GM19467 (cell line): ENCODE measurements around the gene FOXD4.
A peak's percentile ranks its signal among the peaks of the same experiment; 100 is the strongest.
"Not testable (repeated sequence)": the region's sequence is repeated elsewhere in the genome, so short reads cannot be mapped to it uniquely, and the experiment has no call there.

Experiments used
- ATAC-seq: cut with Tn5 transposase; IDR thresholded peaks from one replicate; pipeline ENCODE4 v1.9.1; 2021; ENCODE audit warnings: mild to moderate bottlenecking, moderate library complexity; ENCODE audit not compliant: unreplicated experiment

Gene FOXD4

DNA sequence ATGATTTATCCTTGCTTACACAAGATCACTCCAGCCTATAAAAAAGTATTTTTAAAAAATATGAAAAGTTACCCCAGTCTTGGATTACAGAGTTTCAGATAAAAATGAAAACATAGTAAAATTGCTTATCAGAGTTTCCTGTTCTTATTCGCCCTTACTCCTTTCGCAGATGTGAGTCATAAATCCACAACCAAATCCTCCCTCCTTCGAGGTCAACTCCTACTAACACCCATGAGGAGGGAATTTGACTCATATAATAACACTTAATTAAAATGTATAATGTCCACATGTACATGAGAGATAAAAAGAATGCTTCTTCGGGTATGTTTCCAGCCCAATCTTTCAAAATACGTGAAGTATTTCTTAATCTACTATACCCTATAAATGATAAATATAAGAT, 23.9 kb downstream of the FOXD4 start:
- ATAC-seq, result not testable (repeated sequence)

DNA sequence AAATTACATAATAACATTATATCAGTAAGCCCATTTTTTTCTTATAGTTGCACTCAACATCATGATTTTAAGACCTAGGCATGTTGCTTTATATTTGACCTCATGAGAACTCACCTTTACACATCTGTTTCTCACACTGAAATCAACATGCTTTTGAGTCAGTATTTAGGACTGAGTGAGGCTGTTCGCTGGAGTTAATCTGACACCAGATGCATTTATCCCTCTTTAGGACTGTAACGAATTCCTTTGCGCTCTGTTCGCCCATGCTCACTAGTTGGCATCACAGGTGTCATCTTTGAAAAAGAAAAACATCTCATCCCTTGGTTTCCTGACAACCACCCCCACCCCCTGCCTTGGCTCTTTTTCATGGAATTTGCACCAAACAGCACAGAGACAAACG, 24.3 kb downstream of the FOXD4 start:
- not testable (repeated sequence) for ATAC-seq

DNA sequence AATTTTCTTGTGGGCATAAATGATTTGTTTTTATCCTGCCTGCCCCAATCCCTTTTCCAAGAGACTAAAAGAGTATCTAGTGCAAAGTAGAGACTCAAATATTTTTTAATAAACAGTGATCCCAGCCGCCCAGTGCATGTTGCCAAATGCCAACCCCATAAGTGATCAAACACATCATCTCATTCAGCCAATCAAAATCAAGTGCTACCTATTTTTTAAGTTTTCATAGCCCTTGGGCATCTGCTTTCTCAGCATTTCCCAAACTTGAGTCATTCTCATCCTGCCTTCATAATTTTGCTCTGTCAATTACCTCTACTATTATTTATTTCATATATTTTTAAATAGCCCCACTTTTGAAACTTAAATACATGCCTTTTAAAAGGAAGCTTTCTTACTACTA, 27.4 kb downstream of the FOXD4 start:
- ATAC-seq, result not testable (repeated sequence)

DNA sequence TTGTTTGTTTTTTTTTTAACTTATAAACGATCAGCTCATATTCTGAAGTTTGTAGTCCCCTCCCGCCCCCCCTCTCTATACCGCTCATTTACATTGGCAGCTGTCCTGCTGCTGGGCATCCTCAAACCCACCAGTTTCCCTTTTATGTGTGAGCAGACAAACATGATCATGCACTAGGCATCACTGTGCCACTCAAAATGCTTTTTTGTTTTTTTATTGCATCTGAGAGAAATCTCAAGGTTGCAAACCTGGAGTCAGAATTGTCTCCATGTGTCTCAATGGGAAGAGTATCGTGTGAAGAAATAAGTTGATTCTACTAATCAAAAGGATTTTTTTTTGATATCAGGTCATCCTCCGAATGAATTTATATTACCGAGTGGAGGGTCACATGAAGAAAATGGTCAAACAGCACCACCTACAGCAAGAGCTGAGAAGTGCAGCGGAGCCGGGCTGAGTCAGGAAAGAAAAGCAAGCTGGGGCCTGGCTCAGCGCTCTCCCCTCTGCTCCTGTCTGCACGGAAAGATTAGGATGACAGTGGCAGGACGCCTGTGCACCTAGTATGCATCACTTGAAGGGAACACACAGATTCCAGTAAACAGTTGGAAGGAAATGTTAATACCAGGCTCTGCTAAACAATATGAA, 29.7 kb downstream of the FOXD4 start:
- peak; percentile 87 for ATAC-seq

DNA sequence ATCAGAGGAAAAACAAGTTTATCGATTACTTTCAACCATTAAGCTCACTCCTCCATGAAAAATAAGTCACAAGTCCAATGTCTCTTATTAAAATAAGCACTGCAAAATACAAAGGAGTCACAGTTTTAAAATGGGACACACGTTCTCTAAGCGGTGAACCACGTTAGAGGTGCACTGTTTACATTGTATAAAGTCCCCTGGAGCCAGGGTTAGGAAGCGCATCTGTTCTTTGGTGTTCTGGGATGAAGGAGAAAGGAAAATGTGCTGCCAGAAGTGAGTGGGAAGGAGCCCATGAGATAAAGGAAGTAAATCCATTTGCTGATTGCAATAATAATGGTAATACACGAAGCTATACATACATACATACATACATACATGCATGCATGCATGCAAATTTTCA, 30.4 kb downstream of the FOXD4 start:
- ATAC-seq, result not testable (repeated sequence)

DNA sequence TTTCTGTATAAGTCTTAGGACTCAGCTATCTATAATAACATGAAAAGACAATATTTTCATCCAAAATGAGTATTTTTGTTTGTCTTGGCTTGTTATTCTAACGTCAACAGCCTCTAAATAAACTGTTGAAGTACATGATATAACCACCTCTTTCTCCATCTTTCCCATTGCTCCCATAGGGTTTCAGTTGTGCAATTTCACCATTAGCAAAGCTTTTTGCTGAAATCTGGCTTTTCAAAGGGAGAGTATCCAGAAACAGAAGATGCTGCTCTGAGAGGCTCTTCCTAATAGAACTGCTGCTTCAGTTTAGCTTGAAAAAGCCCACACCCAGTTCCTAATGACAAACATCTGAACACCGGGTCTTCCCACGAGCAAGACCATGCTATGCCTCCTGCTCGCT, 31.1 kb downstream of the FOXD4 start:
- not testable (repeated sequence) for ATAC-seq

DNA sequence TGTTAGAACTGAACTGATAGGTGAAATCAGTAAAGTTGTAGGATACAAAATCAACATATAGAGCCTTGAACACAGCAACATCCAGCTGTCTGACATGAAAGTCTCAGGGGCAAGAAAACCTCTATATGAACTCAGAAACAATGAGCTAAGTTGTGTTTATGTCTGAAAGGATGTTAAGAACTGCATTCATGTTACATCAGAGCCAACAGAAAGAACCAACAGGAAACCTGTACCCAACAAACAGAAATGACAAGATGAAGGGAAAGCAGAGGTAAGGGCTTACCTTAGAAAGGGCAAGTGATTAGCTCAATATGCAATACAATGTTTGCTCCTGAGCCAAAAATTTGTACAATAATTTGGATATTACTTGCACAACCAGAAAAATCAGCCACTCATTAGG, 31.5 kb downstream of the FOXD4 start:
- not testable (repeated sequence) for ATAC-seq

DNA sequence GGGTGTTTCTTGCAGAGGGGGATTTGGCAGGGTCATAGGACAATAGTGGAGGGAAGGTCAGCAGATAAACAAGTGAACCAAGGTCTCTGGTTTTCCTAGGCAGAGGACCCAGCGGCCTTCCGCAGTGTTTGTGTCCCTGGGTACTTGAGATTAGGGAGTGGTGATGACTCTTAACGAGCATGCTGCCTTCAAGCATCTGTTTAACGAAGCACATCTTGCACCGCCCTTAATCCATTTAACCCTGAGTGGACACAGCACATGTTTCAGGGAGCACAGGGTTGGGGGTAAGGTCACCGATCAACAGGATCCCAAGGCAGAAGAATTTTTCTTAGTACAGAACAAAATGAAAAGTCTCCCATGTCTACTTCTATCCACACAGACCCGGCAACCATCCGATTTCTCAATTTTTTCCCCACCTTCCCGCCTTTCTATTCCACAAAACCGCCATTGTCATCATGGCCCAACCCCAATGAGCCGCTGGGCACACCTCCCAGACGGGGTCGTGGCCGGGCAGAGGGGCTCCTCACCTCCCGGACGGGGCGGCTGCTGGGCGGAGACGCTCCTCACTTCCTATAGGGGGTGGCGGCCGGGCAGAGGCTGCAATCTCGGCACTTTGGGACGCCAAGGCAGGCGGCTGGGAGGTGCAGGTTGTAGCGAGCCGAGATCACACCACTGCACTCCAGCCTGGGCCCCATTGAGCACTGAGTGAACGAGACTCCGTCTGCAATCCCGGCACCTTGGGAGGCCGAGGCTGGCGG, 35.1 kb downstream of the FOXD4 start:
- not testable (repeated sequence) for ATAC-seq

DNA sequence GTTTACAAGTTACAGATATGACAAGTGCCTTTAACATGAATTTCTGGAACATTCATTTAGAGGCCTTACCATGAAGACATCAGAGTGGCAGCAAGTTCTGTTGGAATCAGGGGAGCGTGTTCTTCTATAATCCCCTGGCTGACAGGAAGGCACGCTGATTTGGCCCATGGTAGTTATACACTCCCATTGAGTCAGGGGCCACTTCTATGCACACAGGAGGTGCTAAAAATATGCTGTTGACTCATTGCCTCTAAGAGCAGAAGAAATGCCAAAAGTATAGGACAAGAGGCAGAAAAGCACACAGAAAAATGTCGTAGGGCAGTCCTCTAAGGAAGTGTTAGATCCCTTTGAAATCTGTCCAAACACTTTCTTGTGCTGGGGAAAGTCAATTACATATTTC, 39.9 kb downstream of the FOXD4 start:
- ATAC-seq, result not testable (repeated sequence)

DNA sequence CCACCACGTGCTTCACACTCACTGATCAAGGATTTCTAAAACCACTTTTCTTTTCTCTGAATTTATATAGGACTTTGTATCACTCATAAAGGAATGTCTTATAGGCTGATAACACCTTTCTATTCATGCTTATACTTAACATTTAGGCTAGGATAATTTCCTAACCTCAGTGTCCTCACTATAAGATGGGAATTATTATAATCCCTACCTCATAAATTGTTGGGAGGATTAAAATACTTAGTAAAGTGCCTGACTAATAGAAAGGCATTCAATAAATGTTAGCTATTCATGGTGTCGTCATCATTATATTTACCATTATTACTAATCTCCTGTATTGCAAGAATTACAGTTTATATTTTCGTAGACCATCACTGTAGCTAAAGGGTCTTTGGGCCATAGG, 41.8 kb downstream of the FOXD4 start:
- not testable (repeated sequence) for ATAC-seq

DNA sequence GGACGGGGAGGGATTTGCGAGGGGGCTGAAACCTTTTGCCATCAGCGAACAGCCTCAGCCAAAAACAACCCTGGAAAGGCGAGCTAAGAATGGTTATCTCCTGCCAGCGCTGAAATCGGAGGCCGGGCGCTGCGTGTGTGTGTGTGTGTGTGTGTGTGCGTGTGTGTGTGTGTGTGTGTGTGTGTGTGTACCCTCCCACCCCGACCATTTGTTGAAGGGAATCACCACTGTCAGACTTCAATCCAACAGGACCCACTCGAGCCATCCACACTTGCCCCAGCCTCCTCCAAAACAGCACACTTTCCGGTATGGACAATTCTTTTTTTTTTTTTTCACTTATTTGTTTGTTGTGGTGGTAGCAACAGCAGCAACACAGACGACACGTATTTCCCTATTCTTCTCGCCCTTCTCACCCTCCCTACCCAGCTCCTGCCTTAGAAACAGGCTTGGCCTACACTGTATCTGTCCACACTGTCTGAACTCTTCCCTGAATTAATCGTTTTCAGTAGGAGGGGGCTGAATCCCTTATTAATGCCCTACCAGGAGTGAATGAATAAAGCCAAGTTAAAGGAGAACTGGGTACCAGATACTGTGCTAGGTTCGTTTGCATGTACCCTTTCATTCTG, 44.2 kb downstream of the FOXD4 start:
- not testable (repeated sequence) for ATAC-seq

DNA sequence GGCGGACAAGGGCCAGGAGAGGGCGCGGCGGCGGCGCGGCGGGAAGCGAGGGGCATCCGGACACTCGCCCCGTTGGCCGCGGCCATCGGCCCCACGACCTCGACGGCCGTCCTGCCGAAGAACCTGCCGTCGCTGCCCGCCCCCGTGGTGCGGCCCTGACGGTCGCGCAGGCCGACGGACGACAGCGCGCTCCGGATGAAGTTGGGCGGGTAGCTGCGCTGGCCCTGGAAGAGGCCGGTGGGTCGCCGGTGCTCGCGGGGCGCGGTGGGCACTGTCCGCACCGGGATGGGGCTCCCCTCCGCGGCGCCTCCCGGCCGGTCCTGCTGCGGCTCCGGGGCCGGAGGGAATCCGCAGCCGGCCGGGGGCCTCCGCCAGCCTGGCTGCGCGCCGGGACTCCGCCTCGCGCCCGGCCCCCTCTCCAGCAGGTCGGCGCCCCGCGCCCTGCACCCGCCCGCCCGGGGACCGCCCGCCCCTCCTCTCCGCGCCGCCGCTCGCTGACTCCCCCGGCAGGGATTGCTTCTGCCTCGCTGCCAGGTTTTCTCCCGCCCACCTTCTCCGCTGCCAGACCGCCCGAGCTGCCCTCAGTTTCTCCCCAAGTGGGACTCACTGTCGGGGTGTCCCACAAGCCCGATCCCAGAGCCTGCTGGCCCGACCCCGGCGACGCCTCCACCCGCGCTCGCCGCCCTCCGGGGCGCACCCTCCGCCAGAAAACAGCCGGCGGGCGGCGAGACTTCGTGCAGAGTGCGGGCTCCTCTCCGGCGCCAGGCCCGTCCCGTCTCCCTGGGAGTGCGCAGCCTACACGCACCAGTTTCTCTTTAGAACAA, 44.9 kb downstream of the FOXD4 start:
- ATAC-seq, result not testable (repeated sequence)
